B cell (primary cell): ENCODE results near the gene CCDC85B. TPM values are rescaled to one million over a fixed set of nuclear protein-coding genes. Genes with fewer than 3 reads are reported as not detected.

Experiments used
- ATAC-seq: fragments of 200-7000 bp; cut with Tn5 transposase; one replicate; pipeline ENCODE4 v1.10.0; 2021; ENCODE audit warnings: low read depth, mild to moderate bottlenecking, moderate number of reproducible peaks, moderate library complexity
- CTCF ChIA-PET: fragments of 350-600 bp; sonication (Branson Sonifier 250); formaldehyde crosslinking; loops from one replicate; lab custom pipeline; 2021; ENCODE audit warnings: antibody characterized with exemption, inconsistent platforms; lab: Charles Lee
- POLR2A ChIA-PET: fragments of 350-600 bp; sonication (Branson Sonifier 250); formaldehyde crosslinking; loops from one replicate; lab custom pipeline; 2021; ENCODE audit warnings: antibody characterized with exemption; lab: Charles Lee
- DNase-seq: peaks from one replicate; pipeline ENCODE4 v3.0.0; 2013
- H2AFZ ChIP-seq: 2 replicates; pipeline ENCODE4 v1.6.1; 2012; ENCODE audit warnings: mild to moderate bottlenecking, low read depth, low read length; ENCODE audit not compliant: insufficient read depth, poor library complexity, severe bottlenecking
- H3K27ac ChIP-seq, 2 donors: 1 replicate in 1 of 2; 2 replicates in 1 of 2; pipeline ENCODE4 v1.5.1; 2012 to 2013; ENCODE audit warnings: low read length in 2 of 2, mild to moderate bottlenecking in 2 of 2, moderate library complexity in 1 of 2
- H3K27me3 ChIP-seq, 4 experiments: fragments of 200-600 bp in 1 of 4; sonication (generic) in 1 of 4; replicated peaks in 1 of 4; 1 replicate in 2 of 4; 2 replicates in 2 of 4; pipeline versions ENCODE4 v1.6.1 to v1.7.0; 2013 to 2016; ENCODE audit warnings: low read length in 3 of 4, mild to moderate bottlenecking in 2 of 4, mixed read lengths in 1 of 4, moderate library complexity in 1 of 4; ENCODE audit not compliant: insufficient read depth in 4 of 4, control insufficient read depth in 3 of 4; ENCODE audit errors: control extremely low read depth in 1 of 4
- H3K36me3 ChIP-seq, 2 experiments: replicated peaks in 1 of 2; 1 replicate in 1 of 2; 2 replicates in 1 of 2; pipeline versions ENCODE4 v1.6.1 to v1.7.1; 2013; ENCODE audit warnings: low read length in 1 of 2; ENCODE audit not compliant: insufficient read depth in 2 of 2, control insufficient read depth in 1 of 2; ENCODE audit errors: control extremely low read depth in 1 of 2, extremely low read depth in 1 of 2
- H3K4me1 ChIP-seq, 2 donors: fragments of 200-600 bp in 1 of 2; sonication (generic) in 1 of 2; 1 replicate in 1 of 2; 2 replicates in 1 of 2; pipeline versions ENCODE4 v1.5.1 to v1.6.1; 2013 to 2017; ENCODE audit warnings: low read length in 2 of 2; ENCODE audit not compliant: control insufficient read depth in 2 of 2, insufficient read depth in 2 of 2
- H3K4me2 ChIP-seq: replicated peaks from 2 replicates; pipeline ENCODE3; 2012; ENCODE audit warnings: mild to moderate bottlenecking, low read depth, low read length; ENCODE audit not compliant: poor library complexity, severe bottlenecking
- H3K4me3 ChIP-seq, 5 experiments: fragments of 200-600 bp in 1 of 5; sonication (generic) in 1 of 5; 1 replicate in 3 of 5; 2 replicates in 2 of 5; pipeline versions ENCODE4 v1.5.1 to v1.7.0; 2011 to 2016; ENCODE audit warnings: low read length in 4 of 5, mild to moderate bottlenecking in 4 of 5, low read depth in 2 of 5, control low read depth in 1 of 5, moderate library complexity in 1 of 5; ENCODE audit not compliant: insufficient read depth in 1 of 5; ENCODE audit errors: control extremely low read depth in 1 of 5, extremely low read depth in 1 of 5
- H3K79me2 ChIP-seq: fragments of 200-600 bp; sonication (generic); one replicate; pipeline ENCODE4 v1.6.0; 2016; ENCODE audit warnings: low read length; ENCODE audit not compliant: control insufficient read depth, insufficient read depth
- H3K9ac ChIP-seq: fragments of 200-600 bp; sonication (generic); 2 replicates; pipeline ENCODE4 v1.6.1; 2017; ENCODE audit warnings: mild to moderate bottlenecking, low read length, moderate library complexity
- H3K9me3 ChIP-seq, 3 donors: one replicate each; pipeline versions ENCODE4 v1.6.1 to v1.7.1; 2013; ENCODE audit warnings: low read length in 2 of 3; ENCODE audit not compliant: control insufficient read depth in 2 of 3, insufficient read depth in 1 of 3; ENCODE audit errors: control extremely low read depth in 1 of 3
- H4K20me1 ChIP-seq: 2 replicates; pipeline ENCODE4 v1.6.0; 2012; ENCODE audit warnings: mild to moderate bottlenecking, low read length; ENCODE audit not compliant: insufficient read depth, control insufficient read depth, poor library complexity, severe bottlenecking
- H3K27ac Mint-ChIP-seq: one replicate; pipeline ENCODE4 v1.8.0; 2021; ENCODE audit warnings: mixed read lengths
- H3K27me3 Mint-ChIP-seq: one replicate; pipeline ENCODE4 v1.8.0; 2021; ENCODE audit warnings: mixed read lengths
- H3K4me1 Mint-ChIP-seq: one replicate; pipeline ENCODE4 v1.8.0; 2021; ENCODE audit warnings: mixed read lengths
- H3K4me3 Mint-ChIP-seq: one replicate; pipeline ENCODE4 v1.8.0; 2021; ENCODE audit warnings: mixed read lengths
- H3K9me3 Mint-ChIP-seq: one replicate; pipeline ENCODE4 v1.8.0; 2022; ENCODE audit warnings: mixed read lengths; ENCODE audit not compliant: insufficient read depth
- EZH2 ChIP-seq: IDR thresholded peaks from 2 replicates; pipeline ENCODE4 v1.6.1; 2012; ENCODE audit warnings: borderline replicate concordance, low read depth, mild to moderate bottlenecking, moderate library complexity, low read length; ENCODE audit not compliant: insufficient read depth, poor library complexity, severe bottlenecking
- WGBS: methylation state at CpG from one replicate; pipeline ENCODE4 v1.1.5; 2013; ENCODE audit warnings: missing lambda C conversion rate; ENCODE audit not compliant: insufficient coverage; 5-methylcytosine and 5-hydroxymethylcytosine counted together
- intact Hi-C: fragments of 100-400 bp; cut with micrococcal nuclease; formaldehyde crosslinking; loops from one replicate; pipeline ENCODE4 v1.10.0; 2022
- polyA plus RNA-seq: library from polyadenylated mRNA; depleted of rRNA; stranded (reverse); fragments of >200 nt; gene quantifications from 2 replicates; pipeline ENCODE4 v1.2.3, GENCODE V29; 2012
- total RNA-seq, 2 donors: library from RNA; stranded (reverse); fragments of 120-200 nt in 1 of 2; gene quantifications; 1 replicate in 1 of 2; 2 replicates in 1 of 2; pipeline versions ENCODE4 v1.2.3 to v1.2.4, GENCODE V29; 2013 to 2022
- TF ChIP-seq, protein P1 (sequence below): fragments of 200-600 bp; IDR thresholded peaks from one replicate; pipeline ENCODE4 v1.8.0; 2022; ENCODE audit warnings: antibody characterized with exemption, mild to moderate bottlenecking

Gene CCDC85B
- total and polyA plus RNA-seq, 2 donors (not counting 1 experiment from before 2014, with no cell fraction given): 18.2 to 39.5 TPM

DNA sequence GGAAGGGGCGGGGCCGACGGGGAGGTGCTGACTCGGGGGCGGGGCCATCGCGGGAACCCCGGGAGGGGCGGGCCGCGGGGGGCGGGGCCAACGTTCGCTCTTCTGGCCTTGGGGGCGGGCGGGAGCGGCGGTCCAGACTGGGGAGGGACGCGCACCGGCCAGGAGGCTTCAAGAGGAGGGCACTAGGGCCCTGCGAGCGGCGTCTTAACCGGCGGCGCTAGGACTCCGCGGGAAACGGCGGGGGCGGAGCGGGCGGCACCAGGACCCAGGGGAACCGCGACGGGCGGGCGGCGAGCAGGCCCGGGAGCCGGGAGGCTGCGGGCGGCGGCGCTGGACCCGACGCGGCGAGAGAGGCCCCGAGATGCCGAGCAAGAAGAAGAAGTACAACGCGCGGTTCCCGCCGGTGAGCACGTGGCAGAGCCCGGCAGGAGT, 28.7 kb downstream of the CCDC85B start, which contains the start of gene DRAP1:
DRAP1 (plus strand) TSS at position 286 of the 432 bp plus-strand sequence; CDS start at position 362, 76 bp downstream.
- TF ChIP-seq, protein P1, sequence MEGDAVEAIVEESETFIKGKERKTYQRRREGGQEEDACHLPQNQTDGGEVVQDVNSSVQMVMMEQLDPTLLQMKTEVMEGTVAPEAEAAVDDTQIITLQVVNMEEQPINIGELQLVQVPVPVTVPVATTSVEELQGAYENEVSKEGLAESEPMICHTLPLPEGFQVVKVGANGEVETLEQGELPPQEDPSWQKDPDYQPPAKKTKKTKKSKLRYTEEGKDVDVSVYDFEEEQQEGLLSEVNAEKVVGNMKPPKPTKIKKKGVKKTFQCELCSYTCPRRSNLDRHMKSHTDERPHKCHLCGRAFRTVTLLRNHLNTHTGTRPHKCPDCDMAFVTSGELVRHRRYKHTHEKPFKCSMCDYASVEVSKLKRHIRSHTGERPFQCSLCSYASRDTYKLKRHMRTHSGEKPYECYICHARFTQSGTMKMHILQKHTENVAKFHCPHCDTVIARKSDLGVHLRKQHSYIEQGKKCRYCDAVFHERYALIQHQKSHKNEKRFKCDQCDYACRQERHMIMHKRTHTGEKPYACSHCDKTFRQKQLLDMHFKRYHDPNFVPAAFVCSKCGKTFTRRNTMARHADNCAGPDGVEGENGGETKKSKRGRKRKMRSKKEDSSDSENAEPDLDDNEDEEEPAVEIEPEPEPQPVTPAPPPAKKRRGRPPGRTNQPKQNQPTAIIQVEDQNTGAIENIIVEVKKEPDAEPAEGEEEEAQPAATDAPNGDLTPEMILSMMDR: no peak
- TF ChIP-seq EZH2: no peak
- POLR2A ChIA-PET: interaction anchor here (0.5 to 2.5 kb wide), 6 partner anchors 22 to 60 kb away, joined by 3 to 13 read pairs (median 5); partner anchors contain the start of genes CCDC85B and FIBP
- H3K9me3 ChIP-seq: no peaks in the 10 kb centered on the region
- CTCF ChIA-PET: interaction anchor here (1.3 to 2.1 kb wide), 5 partner anchors 29 to 73 kb away, joined by 4 to 15 read pairs (median 4); partner anchors contain the start of genes CCDC85B and FIBP
- H2AFZ ChIP-seq: peak within 1 kb of the TSS; percentile 81
- no peaks in the 10 kb centered on the region for H3K9me3 Mint-ChIP-seq
- peak within 1 kb of the TSS; percentile 97 for H3K4me2 ChIP-seq
- no peaks in the 10 kb centered on the region for H3K27me3 ChIP-seq
- no peaks in the 10 kb centered on the region for H3K27me3 Mint-ChIP-seq
- peaks cover 38% of the 10 kb centered on the region for H3K79me2 ChIP-seq
- WGBS: under 1% methylated on average over 59 of the region's 59 CpGs
- H3K36me3 ChIP-seq: peaks cover 6 to 20% of the 10 kb centered on the region in 2 experiments
- peak within 1 kb of the TSS; percentile 95 for H3K4me3 Mint-ChIP-seq
- H3K4me1 Mint-ChIP-seq: peaks cover 44% of the 10 kb centered on the region
- H3K4me3 ChIP-seq: peak within 1 kb of the TSS; percentile 83 to 99 (median 93)
- H3K9ac ChIP-seq: peak within 1 kb of the TSS; percentile 96
- H3K27ac ChIP-seq: peak within 1 kb of the TSS; percentile 66 to 85
- intact Hi-C loops: loop anchor here (1.0 to 2.0 kb wide), 7 partner anchors 9 to 257 kb away; partner anchors contain the start of genes BANF1, CFL1, EIF1AD and FIBP
- peak within 1 kb of the TSS; percentile 89 for H3K27ac Mint-ChIP-seq
- peak; percentile 87 for ATAC-seq
- peaks cover 4% of the 10 kb centered on the region for H4K20me1 ChIP-seq
- H3K4me1 ChIP-seq: peaks cover 19 to 50% of the 10 kb centered on the region in 2 donors
- peak; percentile 98 for DNase-seq
